GM12874 (cell line): ENCODE results near the gene RHOC.

ENCODE experiments used
- TF ChIP-seq, protein P1 (sequence below): IDR thresholded peaks from 2 replicates; pipeline ENCODE4 v1.5.1; 2011; ENCODE audit warnings: low read depth, mild to moderate bottlenecking, control low read depth, low read length, moderate library complexity; ENCODE audit not compliant: insufficient read depth

RHOC gene

DNA sequence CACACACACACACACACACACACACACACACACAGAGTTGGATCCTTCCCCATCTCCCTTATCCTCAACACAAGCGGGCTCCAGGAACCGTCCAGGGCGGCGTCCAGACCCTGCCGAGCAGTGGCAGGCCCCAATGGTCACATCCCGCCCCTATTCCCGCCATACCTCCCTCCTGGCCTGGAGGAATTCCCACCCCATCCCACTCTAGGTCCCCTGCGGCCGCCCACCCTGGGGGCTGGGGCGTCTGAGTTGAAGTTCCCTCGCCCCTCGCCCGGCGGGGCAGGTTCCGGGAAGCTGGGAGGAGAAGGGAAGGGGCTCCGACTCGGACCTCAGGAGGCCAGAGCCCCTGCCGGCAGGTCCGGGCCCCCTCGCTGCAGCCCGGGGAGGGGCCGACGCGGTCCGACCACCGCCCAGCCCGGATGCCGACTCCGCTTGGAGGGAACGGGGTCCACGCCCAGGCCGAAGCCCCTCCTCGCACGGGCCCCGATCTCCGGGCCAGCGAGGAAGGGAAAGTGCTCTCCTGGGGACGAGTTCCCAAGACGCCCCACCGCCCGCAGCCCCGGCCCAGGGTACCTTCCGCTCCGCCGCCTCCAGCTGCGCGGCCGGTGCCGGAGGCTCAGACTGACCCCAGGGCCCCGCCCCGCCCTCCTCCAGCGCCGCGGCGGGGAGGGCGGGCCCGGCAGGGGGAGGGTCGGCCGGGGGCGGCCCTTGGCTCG, at the start of gene RHOC:
RHOC (minus strand) TSS at position 623 of the 716 bp plus-strand sequence. CDS start 3,328 bp downstream, outside the sequence.
- TF ChIP-seq, protein P1, sequence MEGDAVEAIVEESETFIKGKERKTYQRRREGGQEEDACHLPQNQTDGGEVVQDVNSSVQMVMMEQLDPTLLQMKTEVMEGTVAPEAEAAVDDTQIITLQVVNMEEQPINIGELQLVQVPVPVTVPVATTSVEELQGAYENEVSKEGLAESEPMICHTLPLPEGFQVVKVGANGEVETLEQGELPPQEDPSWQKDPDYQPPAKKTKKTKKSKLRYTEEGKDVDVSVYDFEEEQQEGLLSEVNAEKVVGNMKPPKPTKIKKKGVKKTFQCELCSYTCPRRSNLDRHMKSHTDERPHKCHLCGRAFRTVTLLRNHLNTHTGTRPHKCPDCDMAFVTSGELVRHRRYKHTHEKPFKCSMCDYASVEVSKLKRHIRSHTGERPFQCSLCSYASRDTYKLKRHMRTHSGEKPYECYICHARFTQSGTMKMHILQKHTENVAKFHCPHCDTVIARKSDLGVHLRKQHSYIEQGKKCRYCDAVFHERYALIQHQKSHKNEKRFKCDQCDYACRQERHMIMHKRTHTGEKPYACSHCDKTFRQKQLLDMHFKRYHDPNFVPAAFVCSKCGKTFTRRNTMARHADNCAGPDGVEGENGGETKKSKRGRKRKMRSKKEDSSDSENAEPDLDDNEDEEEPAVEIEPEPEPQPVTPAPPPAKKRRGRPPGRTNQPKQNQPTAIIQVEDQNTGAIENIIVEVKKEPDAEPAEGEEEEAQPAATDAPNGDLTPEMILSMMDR, result no peak

GRCh38 chr1:112754116-112754628, 47.2 kb upstream of the RHOC start:
- TF ChIP-seq, protein P1, result no peak

- TF ChIP-seq, protein P1, result no peak
Observed at GRCh38 chr1:112748396-112748795, 41.5 kb upstream of the RHOC start.

DNA sequence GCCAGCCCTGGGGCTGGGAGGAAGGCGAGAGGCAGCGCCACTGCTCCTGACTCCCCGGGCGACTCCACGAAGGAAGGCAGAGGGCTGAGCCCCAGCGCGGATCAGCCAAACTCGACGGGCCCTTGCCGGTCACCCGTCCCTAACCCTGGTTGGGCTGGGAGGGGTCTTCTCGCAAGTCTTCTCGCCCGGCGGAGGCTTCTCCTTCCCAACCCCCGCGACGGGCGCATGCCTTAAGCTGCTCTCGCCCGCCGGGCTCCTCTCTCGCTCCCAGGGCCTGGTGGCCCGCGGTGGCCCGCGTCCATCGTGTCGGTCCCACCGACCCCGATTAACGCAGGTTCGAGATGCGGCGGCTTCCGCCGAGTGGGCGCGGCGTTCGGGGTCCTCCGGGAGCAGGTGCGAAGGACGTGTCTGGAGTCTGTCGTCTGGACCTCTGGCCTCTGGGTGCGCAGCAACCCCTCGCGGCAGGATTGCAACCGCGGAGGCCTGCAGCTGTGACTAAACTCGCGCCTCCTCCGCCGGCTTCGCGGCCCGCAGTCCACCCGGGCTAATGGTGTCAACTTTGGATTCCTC, 37.2 kb upstream of the RHOC start:
- TF ChIP-seq, protein P1, result no peak

GRCh38 chr1:112743174-112744008, 36.5 kb upstream of the RHOC start:
- TF ChIP-seq, protein P1, result no peak

GRCh38 chr1:112737573-112737972, 30.6 kb upstream of the RHOC start:
- TF ChIP-seq, protein P1, result no peak

- TF ChIP-seq, protein P1, result no peak
Observed at GRCh38 chr1:112735752-112736151, 28.8 kb upstream of the RHOC start.
